Psoas muscle (tissue), 8 donors: ENCODE data around the gene ABLIM2. TPM values are rescaled to one million over a fixed set of nuclear protein-coding genes. Genes with fewer than 3 reads are reported as not detected.

Experiments
- ATAC-seq, 4 donors: fragments of 200-7000 bp; cut with Tn5 transposase; one replicate each; pipeline ENCODE4 v1.9.1; 2020; ENCODE audit warnings: moderate library complexity in 3 of 4, mild to moderate bottlenecking in 2 of 4
- DNase-seq, 2 donors: peaks; one replicate each; pipeline ENCODE4 v3.0.0-alpha.2; 2020
- H3K27ac ChIP-seq: fragments of 200-600 bp; one replicate; pipeline ENCODE4 v1.8.0; 2022
- H3K27me3 ChIP-seq, 3 donors: fragments of 200-600 bp in 1 of 3; one replicate each; pipeline versions ENCODE4 v1.6.1 to v1.8.0; 2013 to 2022; ENCODE audit warnings: low read length in 2 of 3, mild to moderate bottlenecking in 2 of 3, moderate library complexity in 1 of 3; ENCODE audit not compliant: insufficient read depth in 3 of 3
- H3K36me3 ChIP-seq, 2 donors: fragments of 200-600 bp in 1 of 2; one replicate each; pipeline versions ENCODE4 v1.6.1 to v1.8.0; 2013 to 2022; ENCODE audit warnings: low read depth in 1 of 2, mild to moderate bottlenecking in 1 of 2, moderate library complexity in 1 of 2; ENCODE audit not compliant: insufficient read depth in 1 of 2
- H3K4me1 ChIP-seq: fragments of 200-600 bp; one replicate; pipeline ENCODE4 v1.8.0; 2022
- H3K4me3 ChIP-seq: fragments of 200-600 bp; one replicate; pipeline ENCODE4 v1.8.0; 2022; ENCODE audit warnings: mild to moderate bottlenecking
- H3K9me3 ChIP-seq: fragments of 200-600 bp; one replicate; pipeline ENCODE4 v1.8.0; 2022
- WGBS, 3 donors: extraction: QIAGEN DNeasy Blood & Tissue Kit; methylation state at CpG; one replicate each; pipeline versions ENCODE4 v1.1.6 to v1.1.7; 2013; 5-methylcytosine and 5-hydroxymethylcytosine counted together
- intact Hi-C, 2 donors: fragments of 100-400 bp; cut with DNase I; formaldehyde crosslinking; loops; one replicate each; pipeline versions ENCODE4 v1.11.0 to v1.14.2; 2022
- polyA plus RNA-seq, 3 donors: library from polyadenylated mRNA; stranded (reverse); fragments of 200-250 nt; gene quantifications; one replicate each; pipeline ENCODE4 v1.2.3, GENCODE V29; 2013
- total RNA-seq, 4 donors: library from RNA; stranded (reverse); fragmentation: NEBNext Ultra II Directional in 2 of 4; extraction: Animal tissue kit (Norgen Biotek cat#: 25700) in 2 of 4; gene quantifications; one replicate each; pipeline versions ENCODE4 v1.2.1 to v1.2.4, GENCODE V29; 2021 to 2023
- TF ChIP-seq, protein P1 (sequence below): fragments of 200-600 bp; IDR thresholded peaks from one replicate; pipeline ENCODE4 v1.8.0; 2022; ENCODE audit warnings: antibody characterized with exemption
- donor health status: healthy with polysubstance abuse.
- donor health status: DM: no; HTN: no; CAD: no; lungs with moderate emphysema.
- donor health status: Bipolar disorder and iron deficiency.
- donor health status: healthy.
- donor health status: DM: yes; HTN: yes; CAD: no.
- donor health status: DM: no; HTN: no; CAD: no.
- donor health status: DM: no; HTN: no; CAD: no.
- donor health status: DM: yes; HTN: yes; CAD: no.

ABLIM2 gene
- total and polyA plus RNA-seq, 7 donors, result 82.2 to 956 (median 292) TPM

DNA sequence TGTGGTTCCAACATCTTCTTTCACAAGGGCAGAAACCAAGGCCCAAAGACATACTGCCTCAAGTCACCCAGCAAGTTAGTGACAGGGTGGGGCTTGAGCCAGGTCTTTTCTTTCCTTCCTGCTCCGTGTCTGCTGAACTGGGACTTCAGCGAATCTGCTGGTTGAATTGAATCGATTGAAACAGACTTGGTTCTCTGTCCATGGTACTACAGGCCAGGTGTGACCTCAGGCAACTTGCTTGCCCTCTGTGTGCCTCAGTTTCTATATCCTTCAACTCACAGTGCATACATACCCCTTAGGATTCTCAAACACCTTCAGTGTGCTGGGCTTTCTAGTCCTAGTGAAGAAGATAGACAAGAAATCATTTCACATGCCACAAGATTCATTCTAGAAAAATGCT lies 2.0 kb upstream of the ABLIM2 start:
- intact Hi-C loops, result no loop called here
- H3K36me3 ChIP-seq, result no peaks in the 10 kb centered on the region
- DNase-seq (no peak), ATAC-seq (no peak)
- H3K4me3 ChIP-seq, result peak overlapping the region; percentile 87
- H3K9me3 ChIP-seq, result no peaks in the 10 kb centered on the region
- no peaks in the 10 kb centered on the region for H3K27me3 ChIP-seq
- WGBS, 3 donors, result 44 to 59% (median 51%) methylated on average over 3 of the region's 3 CpGs
- TF ChIP-seq, protein P1, sequence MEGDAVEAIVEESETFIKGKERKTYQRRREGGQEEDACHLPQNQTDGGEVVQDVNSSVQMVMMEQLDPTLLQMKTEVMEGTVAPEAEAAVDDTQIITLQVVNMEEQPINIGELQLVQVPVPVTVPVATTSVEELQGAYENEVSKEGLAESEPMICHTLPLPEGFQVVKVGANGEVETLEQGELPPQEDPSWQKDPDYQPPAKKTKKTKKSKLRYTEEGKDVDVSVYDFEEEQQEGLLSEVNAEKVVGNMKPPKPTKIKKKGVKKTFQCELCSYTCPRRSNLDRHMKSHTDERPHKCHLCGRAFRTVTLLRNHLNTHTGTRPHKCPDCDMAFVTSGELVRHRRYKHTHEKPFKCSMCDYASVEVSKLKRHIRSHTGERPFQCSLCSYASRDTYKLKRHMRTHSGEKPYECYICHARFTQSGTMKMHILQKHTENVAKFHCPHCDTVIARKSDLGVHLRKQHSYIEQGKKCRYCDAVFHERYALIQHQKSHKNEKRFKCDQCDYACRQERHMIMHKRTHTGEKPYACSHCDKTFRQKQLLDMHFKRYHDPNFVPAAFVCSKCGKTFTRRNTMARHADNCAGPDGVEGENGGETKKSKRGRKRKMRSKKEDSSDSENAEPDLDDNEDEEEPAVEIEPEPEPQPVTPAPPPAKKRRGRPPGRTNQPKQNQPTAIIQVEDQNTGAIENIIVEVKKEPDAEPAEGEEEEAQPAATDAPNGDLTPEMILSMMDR, result no peak
- peaks cover 48% of the 10 kb centered on the region for H3K4me1 ChIP-seq
- peak overlapping the region; percentile 32 for H3K27ac ChIP-seq

DNA sequence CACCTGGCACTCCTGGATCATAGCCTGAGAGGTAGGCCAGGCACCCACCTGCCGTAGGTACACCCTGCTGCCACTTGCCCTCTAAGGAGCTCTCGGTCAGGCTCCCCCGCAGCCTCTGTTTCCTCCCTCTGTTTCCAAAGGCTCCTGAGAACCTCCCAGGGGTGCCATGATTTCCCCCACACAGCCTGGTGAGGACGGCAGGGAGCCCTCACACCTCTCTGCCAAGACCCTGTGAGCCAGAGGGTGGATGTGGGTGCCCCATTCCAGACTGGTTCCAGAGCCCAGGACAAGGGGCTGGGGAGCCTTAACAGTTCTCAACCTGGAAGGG lies 1.6 kb upstream of the ABLIM2 start:
- H3K27ac ChIP-seq, result peak overlapping the region; percentile 85
- TF ChIP-seq, protein P1, result no peak
- intact Hi-C loops, result no loop called here
- H3K4me1 ChIP-seq, result peaks cover 52% of the 10 kb centered on the region
- 76 to 90% (median 86%) methylated on average over 4 of the region's 4 CpGs for WGBS, 3 donors
- no peaks in the 10 kb centered on the region for H3K36me3 ChIP-seq
- DNase-seq (no peak), ATAC-seq (no peak)
- H3K4me3 ChIP-seq, result peak overlapping the region; percentile 87
- no peaks in the 10 kb centered on the region for H3K9me3 ChIP-seq
- no peaks in the 10 kb centered on the region for H3K27me3 ChIP-seq

- Histone ChIP-seq H3K36me3 (no peaks in the 10 kb centered on the region), H3K27ac (peak overlapping the region; percentile 85), H3K4me3 (peak overlapping the region; percentile 87), H3K4me1 (peaks cover 50% of the 10 kb centered on the region), H3K27me3 (no peaks in the 10 kb centered on the region), H3K9me3 (no peaks in the 10 kb centered on the region)
- DNase-seq (no peak), ATAC-seq (no peak)
- 13 to 26% (median 20%) methylated on average over 13 of the region's 13 CpGs for WGBS, 3 donors
- intact Hi-C loops, result loop anchor here (5.0 kb wide), 2 partner anchors 37 to 42 kb away; no protein-coding TSS in a partner anchor
- TF ChIP-seq, protein P1, result no peak
Observed at GRCh38 chr4:8159537-8160232, 1.1 kb upstream of the ABLIM2 start.

DNA sequence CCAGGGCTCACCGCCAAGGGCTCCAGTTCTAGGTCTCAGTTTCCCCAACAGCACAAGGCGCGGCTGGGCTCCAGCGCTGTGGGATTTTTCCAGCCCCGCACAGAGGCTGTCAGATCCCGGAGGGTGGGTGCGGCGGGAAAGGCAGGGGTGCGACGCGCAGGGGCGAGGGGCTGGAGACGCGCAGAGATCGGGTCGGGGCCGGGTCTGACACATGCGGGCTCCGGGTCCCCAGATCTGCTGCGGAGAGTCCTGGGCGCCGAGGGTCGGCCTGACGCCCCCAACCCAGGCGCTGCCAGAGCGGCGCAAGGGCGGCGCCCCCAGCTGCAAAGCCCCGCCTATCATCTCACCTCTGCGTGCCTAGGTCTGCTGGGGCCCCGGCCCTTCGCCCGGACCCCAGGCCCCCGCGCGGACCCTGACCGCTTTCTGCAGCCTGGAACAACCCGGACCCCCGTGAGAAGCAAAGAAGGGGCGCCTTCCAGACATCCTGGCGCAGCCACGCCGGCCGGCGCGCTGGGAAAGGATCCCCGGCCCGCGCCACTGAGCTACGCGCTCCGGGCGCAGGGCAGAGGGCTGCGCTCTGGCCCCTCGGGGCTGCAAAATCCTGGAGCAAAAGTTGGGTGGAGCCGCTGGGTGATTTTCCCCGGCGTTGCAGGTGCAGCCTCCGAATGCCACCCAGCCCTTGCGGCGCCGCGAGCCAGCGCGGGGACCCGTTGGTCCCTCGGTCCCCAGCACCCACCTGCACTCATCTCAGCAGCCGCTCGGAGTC lies 486 bp downstream of the ABLIM2 start:
- no peaks in the 10 kb centered on the region for H3K9me3 ChIP-seq
- ATAC-seq, result no peak
- no peaks in the 10 kb centered on the region for H3K27me3 ChIP-seq
- 1 to 5% (median 2%) methylated on average over 54 to 70 of the region's 70 CpGs for WGBS, 3 donors
- peak overlapping the region; percentile 85 for H3K27ac ChIP-seq
- TF ChIP-seq, protein P1, result no peak
- DNase-seq, result peak in 1 of 2 donors; percentile 64
- intact Hi-C loops, result loop anchor here (5.0 kb wide), 2 partner anchors 36 to 41 kb away; no protein-coding TSS in a partner anchor
- peaks cover 41% of the 10 kb centered on the region for H3K4me1 ChIP-seq
- no peaks in the 10 kb centered on the region for H3K36me3 ChIP-seq
- peak overlapping the region; percentile 87 for H3K4me3 ChIP-seq
